HG03025 (cell line): ENCODE results near the gene SYTL3.
"Not testable (repeated sequence)": the region's sequence is repeated elsewhere in the genome, so short reads cannot be mapped to it uniquely, and the experiment has no call there.

Experiments used
- ATAC-seq: cut with Tn5 transposase; IDR thresholded peaks from one replicate; pipeline ENCODE4 v1.9.1; 2021; ENCODE audit warnings: mild to moderate bottlenecking, moderate library complexity; ENCODE audit not compliant: unreplicated experiment, low FRiP score

Gene SYTL3

GRCh38 chr6:158661156-158661685 lies 11.4 kb downstream of the SYTL3 start:
- no peak for ATAC-seq

GRCh38 chr6:158662607-158662953 lies 12.7 kb downstream of the SYTL3 start:
- ATAC-seq = no peak

- no peak for ATAC-seq
These were observed 13.2 kb downstream of the SYTL3 start for GRCh38 chr6:158662954-158663624.

GRCh38 chr6:158663625-158664165 lies 13.8 kb downstream of the SYTL3 start:
- no peak for ATAC-seq

- ATAC-seq = no peak
These were observed 15.5 kb downstream of the SYTL3 start for GRCh38 chr6:158665332-158665731.

- no peak for ATAC-seq
These were observed 16.9 kb downstream of the SYTL3 start for GRCh38 chr6:158666628-158667359.

GRCh38 chr6:158667360-158667981 lies 17.6 kb downstream of the SYTL3 start:
- no peak for ATAC-seq

GRCh38 chr6:158668707-158669103 lies 18.9 kb downstream of the SYTL3 start:
- no peak for ATAC-seq

GRCh38 chr6:158669145-158670035 lies 19.5 kb downstream of the SYTL3 start:
- no peak for ATAC-seq

- ATAC-seq = not testable (repeated sequence)
These were observed 22.3 kb downstream of the SYTL3 start for GRCh38 chr6:158672119-158672518.

- ATAC-seq = no peak
These were observed 22.9 kb downstream of the SYTL3 start for GRCh38 chr6:158672726-158673125.

GRCh38 chr6:158674342-158675131 lies 24.7 kb downstream of the SYTL3 start:
- no peak for ATAC-seq

- not testable (repeated sequence) for ATAC-seq
These were observed 27.2 kb downstream of the SYTL3 start for GRCh38 chr6:158677094-158677493.

GRCh38 chr6:158677906-158678578 lies 28.2 kb downstream of the SYTL3 start:
- no peak for ATAC-seq

- no peak for ATAC-seq
These were observed 30.2 kb downstream of the SYTL3 start for GRCh38 chr6:158680015-158680414.

GRCh38 chr6:158680481-158680880 lies 30.6 kb downstream of the SYTL3 start:
- no peak for ATAC-seq

GRCh38 chr6:158684311-158684710 lies 34.5 kb downstream of the SYTL3 start:
- ATAC-seq = no peak

GRCh38 chr6:158684745-158685324 lies 35.0 kb downstream of the SYTL3 start:
- no peak for ATAC-seq

- no peak for ATAC-seq
These were observed 36.5 kb downstream of the SYTL3 start for GRCh38 chr6:158686311-158686710.
